Muscle layer of colon (tissue), 2 donors: ENCODE results near the gene TGFBR2.

Experiments used
- H3K27ac ChIP-seq: one replicate; pipeline ENCODE4 v1.7.0; 2013; ENCODE audit warnings: low read depth, mild to moderate bottlenecking, low read length, moderate library complexity
- H3K27me3 ChIP-seq, 2 donors: one replicate each; pipeline ENCODE4 v1.7.0; 2013; ENCODE audit warnings: low read length in 2 of 2, mild to moderate bottlenecking in 2 of 2; ENCODE audit not compliant: insufficient read depth in 2 of 2, control insufficient read depth in 1 of 2
- H3K36me3 ChIP-seq: one replicate; pipeline ENCODE4 v1.7.0; 2013; ENCODE audit warnings: mild to moderate bottlenecking, low read length; ENCODE audit not compliant: insufficient read depth
- H3K4me1 ChIP-seq: one replicate; pipeline ENCODE4 v1.7.0; 2013; ENCODE audit warnings: mild to moderate bottlenecking, low read length; ENCODE audit not compliant: insufficient read depth
- H3K4me3 ChIP-seq, 2 donors: one replicate each; pipeline ENCODE4 v1.7.0; 2013; ENCODE audit warnings: low read length in 2 of 2, low read depth in 1 of 2, mild to moderate bottlenecking in 1 of 2, moderate library complexity in 1 of 2
- H3K9ac ChIP-seq: one replicate; pipeline ENCODE4 v1.7.0; 2013; ENCODE audit warnings: low read length
- H3K9me3 ChIP-seq: one replicate; pipeline ENCODE4 v1.7.0; 2013; ENCODE audit warnings: mild to moderate bottlenecking, low read length
- donor health status: abdominal sarcoma.
- donor health status: Adenocarcinoma of cecum.

The TGFBR2 gene

DNA sequence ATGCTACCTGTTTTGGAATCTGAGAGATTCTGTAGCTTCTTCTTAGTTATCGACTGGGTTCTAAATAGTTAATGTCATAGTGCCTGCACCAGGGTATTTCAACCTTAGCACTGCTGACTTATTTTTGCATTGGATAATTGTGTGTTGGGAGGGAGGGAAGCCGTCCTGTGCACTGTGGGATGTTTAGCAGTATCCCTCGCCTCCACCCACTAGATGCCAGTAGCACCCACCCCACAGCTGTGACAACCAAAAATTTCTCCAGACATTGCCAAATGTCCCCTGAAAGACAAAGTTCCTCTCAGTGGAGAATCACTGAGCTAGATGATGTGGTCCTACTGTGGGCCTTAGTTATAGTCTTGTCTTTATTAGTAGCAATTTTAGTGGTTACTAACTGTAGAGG is 88.3 kb downstream of the TGFBR2 start:
- Histone ChIP-seq H3K27me3 (no peaks in the 10 kb centered on the region), H3K36me3 (peaks cover 44% of the 10 kb centered on the region), H3K4me3 (no peak overlapping the region), H3K9me3 (no peaks in the 10 kb centered on the region), H3K27ac (no peak overlapping the region), H3K9ac (no peak overlapping the region), H3K4me1 (peaks cover 65% of the 10 kb centered on the region)

GRCh38 chr3:30695302-30696061 is 89.1 kb downstream of the TGFBR2 start:
- no peaks in the 10 kb centered on the region for H3K9me3 ChIP-seq
- no peak overlapping the region for H3K4me3 ChIP-seq
- no peak overlapping the region for H3K27ac ChIP-seq
- peaks cover 57% of the 10 kb centered on the region for H3K4me1 ChIP-seq
- H3K36me3 ChIP-seq = peaks cover 36% of the 10 kb centered on the region
- H3K9ac ChIP-seq = no peak overlapping the region
- H3K27me3 ChIP-seq = no peaks in the 10 kb centered on the region

- Histone ChIP-seq H3K9ac (no peak overlapping the region), H3K4me3 (no peak overlapping the region), H3K27ac (no peak overlapping the region)
These were observed 90.0 kb downstream of the TGFBR2 start for GRCh38 chr3:30696403-30696819.

DNA sequence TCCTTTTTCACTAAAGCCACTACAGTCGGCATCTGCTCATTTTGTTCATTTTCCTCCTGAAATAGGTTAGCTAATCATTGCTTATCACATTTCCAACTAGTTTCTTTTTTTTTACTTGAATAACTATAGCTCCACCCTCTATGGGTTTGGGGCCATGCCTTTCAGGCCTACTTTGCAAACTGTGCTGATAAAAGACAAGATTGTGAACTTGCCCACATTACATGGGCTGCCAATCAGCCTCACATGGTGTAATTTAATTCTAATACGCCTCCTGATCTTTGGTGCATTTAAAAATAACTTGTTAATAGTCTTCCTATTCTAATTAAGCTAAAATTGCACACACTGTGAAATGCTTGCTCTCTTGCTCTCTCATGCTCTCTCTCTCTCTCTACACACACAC is 90.5 kb downstream of the TGFBR2 start:
- Histone ChIP-seq H3K36me3 (peaks cover 29% of the 10 kb centered on the region), H3K4me1 (peaks cover 44% of the 10 kb centered on the region)

More at GRCh38 chr3:30696403-30696819, 90.0 kb downstream of the TGFBR2 start:
- H3K27me3 ChIP-seq = no peaks in the 10 kb centered on the region
- peaks cover 30% of the 10 kb centered on the region for H3K36me3 ChIP-seq
- no peaks in the 10 kb centered on the region for H3K9me3 ChIP-seq
- peaks cover 48% of the 10 kb centered on the region for H3K4me1 ChIP-seq

DNA sequence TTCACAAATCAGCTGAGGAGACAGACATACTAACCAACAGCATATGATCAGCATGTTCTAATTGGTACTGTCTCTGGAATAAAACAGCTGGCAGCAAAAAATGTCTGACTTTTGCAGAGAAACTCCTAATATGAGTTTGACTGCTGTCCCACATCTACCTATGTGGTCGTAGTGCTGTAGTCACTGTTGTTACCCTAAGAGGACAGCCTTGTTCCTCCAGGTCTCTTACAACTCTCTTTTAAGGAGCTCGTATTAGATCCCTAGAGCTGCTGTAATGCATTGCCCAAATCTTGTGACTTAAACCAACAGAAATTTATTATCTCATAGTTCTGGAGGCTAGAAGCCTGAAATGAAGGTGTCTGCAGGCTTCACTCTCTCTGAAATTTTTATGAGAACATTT is 92.1 kb downstream of the TGFBR2 start:
- Histone ChIP-seq H3K9me3 (no peaks in the 10 kb centered on the region), H3K4me1 (peaks cover 28% of the 10 kb centered on the region), H3K27ac (no peak overlapping the region), H3K36me3 (peaks cover 16% of the 10 kb centered on the region), H3K9ac (no peak overlapping the region), H3K4me3 (no peak overlapping the region), H3K27me3 (no peaks in the 10 kb centered on the region)

More for the DNA sequence above, 90.5 kb downstream of the TGFBR2 start:
- Histone ChIP-seq H3K27ac (no peak overlapping the region), H3K9ac (no peak overlapping the region), H3K27me3 (no peaks in the 10 kb centered on the region), H3K9me3 (no peaks in the 10 kb centered on the region), H3K4me3 (no peak overlapping the region)

- no peak overlapping the region for H3K4me3 ChIP-seq
- H3K9ac ChIP-seq = no peak overlapping the region
- peaks cover 19% of the 10 kb centered on the region for H3K4me1 ChIP-seq
- no peaks in the 10 kb centered on the region for H3K9me3 ChIP-seq
- H3K36me3 ChIP-seq = peaks cover 8% of the 10 kb centered on the region
- H3K27ac ChIP-seq = no peak overlapping the region
- H3K27me3 ChIP-seq = no peaks in the 10 kb centered on the region
These were observed 93.5 kb downstream of the TGFBR2 start for GRCh38 chr3:30699927-30700326.

- Histone ChIP-seq H3K4me1 (peaks cover 10% of the 10 kb centered on the region), H3K4me3 (no peak overlapping the region), H3K9me3 (no peaks in the 10 kb centered on the region), H3K36me3 (no peaks in the 10 kb centered on the region), H3K27me3 (no peaks in the 10 kb centered on the region), H3K27ac (no peak overlapping the region), H3K9ac (no peak overlapping the region)
These were observed 94.4 kb downstream of the TGFBR2 start for GRCh38 chr3:30700702-30701321.

- Histone ChIP-seq H3K9me3 (no peaks in the 10 kb centered on the region), H3K4me1 (no peaks in the 10 kb centered on the region), H3K27me3 (no peaks in the 10 kb centered on the region), H3K4me3 (no peak overlapping the region), H3K9ac (no peak overlapping the region), H3K36me3 (no peaks in the 10 kb centered on the region), H3K27ac (no peak overlapping the region)
These were observed 95.8 kb downstream of the TGFBR2 start for GRCh38 chr3:30702038-30702827.

DNA sequence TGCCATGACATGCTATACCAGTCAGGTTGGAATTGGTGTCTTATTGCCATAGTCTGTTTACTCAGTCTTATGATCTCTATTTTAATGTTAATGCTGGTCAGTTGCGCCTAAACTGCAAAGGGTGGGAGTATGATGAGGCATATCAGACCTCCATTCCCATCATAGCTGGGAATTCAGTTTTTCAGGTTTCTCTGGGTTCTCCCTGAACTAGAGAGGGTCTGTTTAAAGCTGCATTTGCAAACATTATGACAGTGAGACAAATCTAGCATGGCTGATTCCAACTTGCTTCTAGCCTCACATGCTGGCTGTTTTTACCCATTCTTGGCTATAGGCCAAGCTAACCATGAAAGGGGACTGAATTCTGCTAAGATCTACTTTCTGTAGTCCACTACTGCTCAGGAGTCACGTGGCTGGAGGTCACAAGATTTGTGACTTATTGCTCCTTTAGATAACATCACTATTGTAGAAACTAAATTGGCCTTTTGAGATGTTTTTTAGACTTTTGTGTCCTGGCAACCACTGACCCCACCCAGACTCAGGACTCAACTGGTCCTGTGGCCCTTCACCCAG is 96.5 kb downstream of the TGFBR2 start:
- Histone ChIP-seq H3K4me3 (no peak overlapping the region), H3K9ac (no peak overlapping the region), H3K36me3 (no peaks in the 10 kb centered on the region), H3K4me1 (no peaks in the 10 kb centered on the region), H3K9me3 (no peaks in the 10 kb centered on the region), H3K27ac (no peak overlapping the region), H3K27me3 (no peaks in the 10 kb centered on the region)

DNA sequence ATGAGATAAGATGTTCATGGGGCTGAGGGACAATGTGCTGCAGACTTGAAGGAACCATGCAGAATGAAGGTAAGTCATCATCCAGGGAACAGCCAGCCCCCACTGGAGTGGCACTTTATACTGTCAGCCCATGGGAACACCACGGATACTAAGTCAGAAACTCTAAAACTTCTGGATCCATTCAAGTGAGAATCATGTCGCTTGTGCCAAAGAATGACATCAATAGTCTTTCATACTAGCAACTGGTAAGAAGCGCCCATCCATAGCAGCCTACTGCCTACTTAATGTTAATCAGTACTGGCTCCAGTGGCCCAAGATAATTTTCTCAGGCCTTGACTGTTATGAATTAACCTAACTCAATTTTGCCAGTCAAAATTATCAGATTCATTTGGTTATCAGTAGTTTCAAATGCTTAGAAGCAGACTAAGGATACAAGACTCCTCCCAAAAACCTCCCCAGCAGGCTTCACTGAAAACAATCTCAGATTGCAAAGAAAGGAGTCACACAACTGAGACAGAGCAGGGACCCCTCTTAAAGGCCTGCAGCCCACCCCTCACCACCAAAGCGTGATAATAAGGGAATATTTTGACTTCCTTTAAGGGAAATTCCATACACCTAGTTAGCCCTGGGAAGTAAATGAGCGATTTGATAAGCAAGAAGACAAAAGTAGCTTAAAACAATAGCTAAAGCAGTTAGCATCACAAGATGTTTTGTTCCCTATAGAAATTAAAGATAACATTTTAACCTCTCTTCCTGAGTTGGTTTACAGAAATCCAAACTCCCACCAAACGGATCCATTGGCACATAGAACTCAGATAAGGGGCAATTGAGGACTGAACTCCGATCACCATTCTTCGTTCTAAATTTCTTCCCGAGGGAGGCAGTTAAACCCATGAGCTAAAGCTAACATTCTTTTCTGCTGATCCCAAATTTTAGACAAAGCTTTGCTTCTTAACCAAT is 98.8 kb downstream of the TGFBR2 start:
- Histone ChIP-seq H3K4me3 (no peak overlapping the region), H3K36me3 (no peaks in the 10 kb centered on the region), H3K27me3 (no peaks in the 10 kb centered on the region), H3K9ac (no peak overlapping the region), H3K27ac (no peak overlapping the region), H3K9me3 (no peaks in the 10 kb centered on the region), H3K4me1 (no peaks in the 10 kb centered on the region)
